ENCODE data around the gene PNMA6E.

The PNMA6E gene

GRCh38 chrX:153423652-153424051, 22.5 kb upstream of the PNMA6E start:
- Histone ChIP-seq H3K27ac (ENCODE audit: low read depth, low read length) (no peak overlapping the region), H3K4me1 (ENCODE audit: control insufficient read depth, low read length) (no peaks in the 10 kb centered on the region), H3K4me3 (ENCODE audit: low read length) (no peak overlapping the region), H3F3A (ENCODE audit: control insufficient read depth, insufficient read depth) (no peaks in the 10 kb centered on the region), H3K9me2 (replicated peaks; ENCODE audit: control insufficient read depth, low read length) (no peaks in the 10 kb centered on the region), H3K27me3 (ENCODE audit: control insufficient read depth, low read length) (no peaks in the 10 kb centered on the region), H3K79me2 (ENCODE audit: control insufficient read depth, low read length) (no peaks in the 10 kb centered on the region), H3K36me3 (ENCODE audit: control insufficient read depth, low read length) (no peaks in the 10 kb centered on the region), H3K4me2 (ENCODE audit: low read length) (no peak overlapping the region), H4K20me1 (ENCODE audit: control insufficient read depth, insufficient read depth, low read depth, low read length) (no peaks in the 10 kb centered on the region), H3K9me3 (ENCODE audit: control insufficient read depth, insufficient read depth, low read length) (no peaks in the 10 kb centered on the region)
- TF ChIP-seq CTCF (IDR thresholded peaks at IDR 0.05; ENCODE audit: low read depth, low read length, poor library complexity, severe bottlenecking) (no peak), EZH2phosphoT487 (IDR thresholded peaks at IDR 0.05; ENCODE audit: borderline replicate concordance, low read length) (no peak)

GRCh38 chrX:153421856-153422255, 20.7 kb upstream of the PNMA6E start:
- Histone ChIP-seq H3K4me2 (ENCODE audit: low read length) (no peak overlapping the region), H3K79me2 (ENCODE audit: control insufficient read depth, low read length) (no peaks in the 10 kb centered on the region), H3K4me3 (ENCODE audit: low read length) (no peak overlapping the region), H3K27me3 (ENCODE audit: control insufficient read depth, low read length) (no peaks in the 10 kb centered on the region), H3K9me3 (ENCODE audit: control insufficient read depth, insufficient read depth, low read length) (no peaks in the 10 kb centered on the region), H3K27ac (ENCODE audit: low read depth, low read length) (no peak overlapping the region), H3K4me1 (ENCODE audit: control insufficient read depth, low read length) (no peaks in the 10 kb centered on the region), H3K36me3 (ENCODE audit: control insufficient read depth, low read length) (no peaks in the 10 kb centered on the region), H3K9me2 (replicated peaks; ENCODE audit: control insufficient read depth, low read length) (no peaks in the 10 kb centered on the region), H4K20me1 (ENCODE audit: control insufficient read depth, insufficient read depth, low read depth, low read length) (no peaks in the 10 kb centered on the region), H3F3A (ENCODE audit: control insufficient read depth, insufficient read depth) (no peaks in the 10 kb centered on the region)
- no peak for TF ChIP-seq CTCF (IDR thresholded peaks at IDR 0.05; ENCODE audit: low read depth, low read length, poor library complexity, severe bottlenecking)
- no peak for TF ChIP-seq EZH2phosphoT487 (IDR thresholded peaks at IDR 0.05; ENCODE audit: borderline replicate concordance, low read length)

- Histone ChIP-seq H3K9me2 (replicated peaks; ENCODE audit: control insufficient read depth, low read length) (no peaks in the 10 kb centered on the region), H3K4me2 (ENCODE audit: low read length) (no peak overlapping the region), H3K4me3 (ENCODE audit: low read length) (no peak overlapping the region), H3K9me3 (ENCODE audit: control insufficient read depth, insufficient read depth, low read length) (no peaks in the 10 kb centered on the region), H3K4me1 (ENCODE audit: control insufficient read depth, low read length) (no peaks in the 10 kb centered on the region), H3F3A (ENCODE audit: control insufficient read depth, insufficient read depth) (no peaks in the 10 kb centered on the region), H3K79me2 (ENCODE audit: control insufficient read depth, low read length) (no peaks in the 10 kb centered on the region), H3K27me3 (ENCODE audit: control insufficient read depth, low read length) (no peaks in the 10 kb centered on the region), H3K36me3 (ENCODE audit: control insufficient read depth, low read length) (no peaks in the 10 kb centered on the region), H3K27ac (ENCODE audit: low read depth, low read length) (no peak overlapping the region), H4K20me1 (ENCODE audit: control insufficient read depth, insufficient read depth, low read depth, low read length) (no peaks in the 10 kb centered on the region)
- TF ChIP-seq EZH2phosphoT487 (IDR thresholded peaks at IDR 0.05; ENCODE audit: borderline replicate concordance, low read length) (no peak), CTCF (IDR thresholded peaks at IDR 0.05; ENCODE audit: low read depth, low read length, poor library complexity, severe bottlenecking) (no peak)
Observed at GRCh38 chrX:153420851-153421599, 19.9 kb upstream of the PNMA6E start.
